ENCODE results near the gene ULK2.

ULK2 gene

DNA sequence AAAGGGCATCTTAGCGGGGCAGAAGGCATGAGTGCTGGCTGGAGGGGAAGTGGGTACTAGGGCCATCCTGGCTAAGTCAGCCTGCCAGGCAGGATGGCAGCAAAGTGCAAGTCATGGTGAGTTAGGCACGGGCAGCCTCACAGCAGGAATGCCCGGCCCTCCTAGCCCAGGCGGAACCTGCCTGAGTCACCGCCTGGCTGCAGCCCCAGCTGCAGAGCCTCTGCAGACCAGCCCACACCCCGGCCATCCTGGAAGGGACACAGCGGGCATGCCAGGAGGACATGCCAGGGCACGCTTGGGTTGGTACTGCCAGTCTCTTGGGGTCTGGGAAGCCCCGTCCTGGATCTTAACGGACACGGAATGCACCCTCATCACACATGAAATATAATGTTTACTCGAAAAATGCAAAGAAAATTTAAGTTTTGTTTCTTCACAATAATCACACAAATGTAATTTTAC is 114.7 kb downstream of the ULK2 start:
- no peaks in the 10 kb centered on the region for H4K20me1 ChIP-seq (ENCODE audit: insufficient read depth, low read length)
- no peaks in the 10 kb centered on the region for H3F3A ChIP-seq (ENCODE audit: insufficient read depth, low read length)
- H3K9me2 ChIP-seq (ENCODE audit: low read depth, low read length): no peaks in the 10 kb centered on the region
- TF ChIP-seq CTCF (IDR thresholded peaks at IDR 0.05; ENCODE audit: low read length): no peak
- TF ChIP-seq EZH2 (IDR thresholded peaks at IDR 0.05; ENCODE audit: borderline replicate concordance, low read length): no peak
- no peak overlapping the region for H3K27ac ChIP-seq (ENCODE audit: low read depth, low read length, poor library complexity, severe bottlenecking)
- H3K36me3 ChIP-seq (ENCODE audit: insufficient read depth, low read length): no peaks in the 10 kb centered on the region
- H3K4me3 ChIP-seq (ENCODE audit: low read depth, low read length, poor library complexity, severe bottlenecking): no peak overlapping the region
- H3K4me2 ChIP-seq (ENCODE audit: low read length): no peak overlapping the region
- H3K9me3 ChIP-seq (ENCODE audit: low read length): no peaks in the 10 kb centered on the region
- H3K79me2 ChIP-seq (ENCODE audit: insufficient read depth, low read length): no peaks in the 10 kb centered on the region
- H3K4me1 ChIP-seq (ENCODE audit: insufficient read depth, low read length, severe bottlenecking): peaks cover 6% of the 10 kb centered on the region
- H3K9ac ChIP-seq (ENCODE audit: low read length): no peak overlapping the region
- no peak overlapping the region for H2AFZ ChIP-seq (ENCODE audit: low read length)
- H3K27me3 ChIP-seq (ENCODE audit: insufficient read depth, low read length): no peaks in the 10 kb centered on the region

DNA sequence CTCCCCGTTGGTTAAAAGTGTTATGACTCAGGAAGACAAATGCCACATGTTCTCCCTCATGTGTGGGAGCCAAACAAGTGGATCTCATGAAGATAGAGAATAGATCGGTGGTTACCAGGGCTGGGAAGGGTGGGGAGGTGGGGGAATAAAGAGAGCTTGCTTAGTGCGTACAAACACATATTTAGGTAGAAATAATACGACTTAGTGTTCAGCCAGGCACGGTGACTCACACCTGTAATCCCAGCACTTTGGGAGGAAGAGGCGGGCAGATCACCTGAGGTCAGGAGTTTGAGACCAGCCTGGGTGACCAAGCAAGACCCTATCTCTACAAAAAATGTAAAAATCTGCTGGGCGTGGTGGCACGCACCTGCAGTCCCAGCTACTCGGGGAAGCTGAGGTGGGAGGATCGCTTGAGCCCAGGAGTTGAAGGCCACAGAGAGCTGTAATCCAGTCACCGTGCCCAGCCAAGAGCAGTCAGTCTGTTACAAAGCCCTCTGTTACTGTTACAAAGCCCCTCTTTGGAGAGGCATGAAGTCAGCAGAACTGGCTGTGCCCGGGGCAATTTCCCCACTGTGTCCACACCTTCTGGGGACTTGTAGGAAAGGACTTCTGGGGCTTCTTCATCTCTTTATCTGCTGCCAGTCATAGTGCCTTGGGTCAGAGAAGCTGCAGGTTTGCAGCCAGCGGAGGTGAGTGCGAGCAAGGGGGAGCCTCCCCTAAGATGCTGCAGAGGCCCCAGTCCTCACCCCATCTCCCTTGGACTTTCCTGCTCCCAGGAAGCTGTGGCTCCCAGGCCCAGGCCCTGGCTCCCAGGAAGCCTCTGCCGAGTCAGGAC is 115.3 kb downstream of the ULK2 start:
- Histone ChIP-seq H3F3A (ENCODE audit: insufficient read depth, low read length) (no peaks in the 10 kb centered on the region), H3K9ac (ENCODE audit: low read length) (no peak overlapping the region), H3K4me2 (ENCODE audit: low read length) (no peak overlapping the region), H3K27me3 (ENCODE audit: insufficient read depth, low read length) (no peaks in the 10 kb centered on the region), H3K36me3 (ENCODE audit: insufficient read depth, low read length) (no peaks in the 10 kb centered on the region), H3K9me3 (ENCODE audit: low read length) (no peaks in the 10 kb centered on the region), H3K27ac (ENCODE audit: low read depth, low read length, poor library complexity, severe bottlenecking) (no peak overlapping the region), H2AFZ (ENCODE audit: low read length) (no peak overlapping the region), H3K4me1 (ENCODE audit: insufficient read depth, low read length, severe bottlenecking) (peaks cover 6% of the 10 kb centered on the region), H3K79me2 (ENCODE audit: insufficient read depth, low read length) (no peaks in the 10 kb centered on the region), H3K4me3 (ENCODE audit: low read depth, low read length, poor library complexity, severe bottlenecking) (no peak overlapping the region), H3K9me2 (ENCODE audit: low read depth, low read length) (no peaks in the 10 kb centered on the region), H4K20me1 (ENCODE audit: insufficient read depth, low read length) (no peaks in the 10 kb centered on the region)
- TF ChIP-seq EZH2 (IDR thresholded peaks at IDR 0.05; ENCODE audit: borderline replicate concordance, low read length) (no peak), CTCF (IDR thresholded peaks at IDR 0.05; ENCODE audit: low read length) (no peak)

DNA sequence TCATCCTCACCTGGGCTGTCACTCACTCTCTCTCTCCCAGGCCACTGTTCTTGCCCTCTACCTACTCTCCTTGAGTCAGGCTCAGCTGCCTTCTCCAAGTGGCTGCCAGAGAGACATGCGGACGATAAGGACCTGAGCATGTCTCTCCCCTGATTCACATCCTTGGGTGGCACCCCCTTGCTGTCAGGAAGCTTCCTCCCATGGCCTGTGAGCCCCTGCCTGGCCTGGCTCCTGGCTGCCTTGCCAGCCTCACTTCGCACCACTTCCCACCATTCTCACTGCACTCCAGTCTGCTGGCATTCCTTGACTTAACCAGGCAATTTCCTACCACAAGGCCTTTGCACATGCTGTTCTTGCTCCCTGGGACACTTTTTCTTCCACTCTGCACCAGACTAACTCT is 116.9 kb downstream of the ULK2 start:
- Histone ChIP-seq H3F3A (ENCODE audit: insufficient read depth, low read length) (no peaks in the 10 kb centered on the region), H3K4me3 (ENCODE audit: low read depth, low read length, poor library complexity, severe bottlenecking) (no peak overlapping the region), H3K9me2 (ENCODE audit: low read depth, low read length) (no peaks in the 10 kb centered on the region)

More for the DNA sequence above, 116.9 kb downstream of the ULK2 start:
- no peaks in the 10 kb centered on the region for H4K20me1 ChIP-seq (ENCODE audit: insufficient read depth, low read length)
- H3K9ac ChIP-seq (ENCODE audit: low read length): no peak overlapping the region
- no peaks in the 10 kb centered on the region for H3K36me3 ChIP-seq (ENCODE audit: insufficient read depth, low read length)
- peaks cover 6% of the 10 kb centered on the region for H3K4me1 ChIP-seq (ENCODE audit: insufficient read depth, low read length, severe bottlenecking)
- H3K27ac ChIP-seq (ENCODE audit: low read depth, low read length, poor library complexity, severe bottlenecking): no peak overlapping the region
- no peaks in the 10 kb centered on the region for H3K9me3 ChIP-seq (ENCODE audit: low read length)
- no peaks in the 10 kb centered on the region for H3K79me2 ChIP-seq (ENCODE audit: insufficient read depth, low read length)
- H3K27me3 ChIP-seq (ENCODE audit: insufficient read depth, low read length): no peaks in the 10 kb centered on the region
- no peak overlapping the region for H2AFZ ChIP-seq (ENCODE audit: low read length)
- H3K4me2 ChIP-seq (ENCODE audit: low read length): no peak overlapping the region
- TF ChIP-seq CTCF (IDR thresholded peaks at IDR 0.05; ENCODE audit: low read length): no peak
- TF ChIP-seq EZH2 (IDR thresholded peaks at IDR 0.05; ENCODE audit: borderline replicate concordance, low read length): no peak

Data from OCI-LY1 (cell line).